ENCODE data around the gene SH3GL1.

SH3GL1 gene

GRCh38 chr19:4326215-4326836, 74.0 kb downstream of the SH3GL1 start:
- no peaks in the 10 kb centered on the region for H3K36me3 ChIP-seq (ENCODE audit: insufficient read depth, low read length)

GRCh38 chr19:4324228-4324627, 76.1 kb downstream of the SH3GL1 start:
- H3K36me3 ChIP-seq (ENCODE audit: insufficient read depth, low read length) = no peaks in the 10 kb centered on the region
- no peaks in the 10 kb centered on the region for H3K9me3 ChIP-seq (ENCODE audit: low read length)
- H3K4me3 ChIP-seq (ENCODE audit: low read depth in 1 of 2, low read length in 2 of 2) = no peak overlapping the region
- H3K4me1 ChIP-seq (ENCODE audit: insufficient read depth, low read length) = peaks cover 13% of the 10 kb centered on the region
- no peak overlapping the region for H3K27ac ChIP-seq (ENCODE audit: low read depth, low read length)
- no peak overlapping the region for H3K9ac ChIP-seq (ENCODE audit: low read length)
- peaks cover 0 to 26% of the 10 kb centered on the region in 2 donors for H3K27me3 ChIP-seq (ENCODE audit: control insufficient read depth in 1 of 2, insufficient read depth in 2 of 2, low read length in 2 of 2)

More at GRCh38 chr19:4326215-4326836, 74.0 kb downstream of the SH3GL1 start:
- Histone ChIP-seq H3K9me3 (ENCODE audit: low read length) (no peaks in the 10 kb centered on the region), H3K4me1 (ENCODE audit: insufficient read depth, low read length) (peaks cover 13% of the 10 kb centered on the region), H3K27ac (ENCODE audit: low read depth, low read length) (no peak overlapping the region), H3K9ac (ENCODE audit: low read length) (no peak overlapping the region), H3K4me3 (ENCODE audit: low read depth in 1 of 2, low read length in 2 of 2) (no peak overlapping the region), H3K27me3 (ENCODE audit: control insufficient read depth in 1 of 2, insufficient read depth in 2 of 2, low read length in 2 of 2) (peaks cover 0 to 26% of the 10 kb centered on the region in 2 donors)

GRCh38 chr19:4323692-4324091, 76.7 kb downstream of the SH3GL1 start:
- no peak overlapping the region for H3K27ac ChIP-seq (ENCODE audit: low read depth, low read length)
- no peaks in the 10 kb centered on the region for H3K36me3 ChIP-seq (ENCODE audit: insufficient read depth, low read length)
- H3K27me3 ChIP-seq (ENCODE audit: control insufficient read depth in 1 of 2, insufficient read depth in 2 of 2, low read length in 2 of 2) = peaks cover 0 to 25% of the 10 kb centered on the region in 2 donors
- H3K4me3 ChIP-seq (ENCODE audit: low read depth in 1 of 2, low read length in 2 of 2) = no peak overlapping the region
- H3K9ac ChIP-seq (ENCODE audit: low read length) = no peak overlapping the region
- no peaks in the 10 kb centered on the region for H3K9me3 ChIP-seq (ENCODE audit: low read length)
- peaks cover 8% of the 10 kb centered on the region for H3K4me1 ChIP-seq (ENCODE audit: insufficient read depth, low read length)

- no peak overlapping the region for H3K9ac ChIP-seq (ENCODE audit: low read length)
- H3K9me3 ChIP-seq (ENCODE audit: low read length) = no peaks in the 10 kb centered on the region
- no peaks in the 10 kb centered on the region for H3K36me3 ChIP-seq (ENCODE audit: insufficient read depth, low read length)
- H3K27ac ChIP-seq (ENCODE audit: low read depth, low read length) = no peak overlapping the region
- H3K27me3 ChIP-seq (ENCODE audit: control insufficient read depth in 1 of 2, insufficient read depth in 2 of 2, low read length in 2 of 2) = peaks cover 0 to 22% of the 10 kb centered on the region in 2 donors
- no peak overlapping the region for H3K4me3 ChIP-seq (ENCODE audit: low read depth in 1 of 2, low read length in 2 of 2)
- H3K4me1 ChIP-seq (ENCODE audit: insufficient read depth, low read length) = peaks cover 6% of the 10 kb centered on the region
Observed at GRCh38 chr19:4322942-4323665, 77.2 kb downstream of the SH3GL1 start.

GRCh38 chr19:4320419-4320818, 79.9 kb downstream of the SH3GL1 start:
- no peak overlapping the region for H3K4me3 ChIP-seq (ENCODE audit: low read depth in 1 of 2, low read length in 2 of 2)
- H3K9me3 ChIP-seq (ENCODE audit: low read length) = no peaks in the 10 kb centered on the region
- H3K4me1 ChIP-seq (ENCODE audit: insufficient read depth, low read length) = no peaks in the 10 kb centered on the region
- no peak overlapping the region for H3K9ac ChIP-seq (ENCODE audit: low read length)
- H3K27ac ChIP-seq (ENCODE audit: low read depth, low read length) = no peak overlapping the region
- no peaks in the 10 kb centered on the region for H3K36me3 ChIP-seq (ENCODE audit: insufficient read depth, low read length)
- H3K27me3 ChIP-seq (ENCODE audit: control insufficient read depth in 1 of 2, insufficient read depth in 2 of 2, low read length in 2 of 2) = no peaks in the 10 kb centered on the region

GRCh38 chr19:4319067-4319718, 81.2 kb downstream of the SH3GL1 start:
- no peak overlapping the region for H3K4me3 ChIP-seq (ENCODE audit: low read depth in 1 of 2, low read length in 2 of 2)

GRCh38 chr19:4318460-4318859, 81.9 kb downstream of the SH3GL1 start:
- Histone ChIP-seq H3K9ac (ENCODE audit: low read length) (no peak overlapping the region), H3K4me1 (ENCODE audit: insufficient read depth, low read length) (no peaks in the 10 kb centered on the region), H3K27ac (ENCODE audit: low read depth, low read length) (no peak overlapping the region), H3K36me3 (ENCODE audit: insufficient read depth, low read length) (no peaks in the 10 kb centered on the region), H3K4me3 (ENCODE audit: low read depth in 1 of 2, low read length in 2 of 2) (no peak overlapping the region), H3K27me3 (ENCODE audit: control insufficient read depth in 1 of 2, insufficient read depth in 2 of 2, low read length in 2 of 2) (no peaks in the 10 kb centered on the region), H3K9me3 (ENCODE audit: low read length) (no peaks in the 10 kb centered on the region)

More at GRCh38 chr19:4319067-4319718, 81.2 kb downstream of the SH3GL1 start:
- Histone ChIP-seq H3K9ac (ENCODE audit: low read length) (no peak overlapping the region), H3K36me3 (ENCODE audit: insufficient read depth, low read length) (no peaks in the 10 kb centered on the region), H3K9me3 (ENCODE audit: low read length) (no peaks in the 10 kb centered on the region), H3K27me3 (ENCODE audit: control insufficient read depth in 1 of 2, insufficient read depth in 2 of 2, low read length in 2 of 2) (no peaks in the 10 kb centered on the region), H3K27ac (ENCODE audit: low read depth, low read length) (no peak overlapping the region), H3K4me1 (ENCODE audit: insufficient read depth, low read length) (no peaks in the 10 kb centered on the region)

GRCh38 chr19:4316956-4317355, 83.4 kb downstream of the SH3GL1 start:
- Histone ChIP-seq H3K4me1 (ENCODE audit: insufficient read depth, low read length) (no peaks in the 10 kb centered on the region), H3K27ac (ENCODE audit: low read depth, low read length) (no peak overlapping the region), H3K9ac (ENCODE audit: low read length) (no peak overlapping the region), H3K9me3 (ENCODE audit: low read length) (no peaks in the 10 kb centered on the region), H3K27me3 (ENCODE audit: control insufficient read depth in 1 of 2, insufficient read depth in 2 of 2, low read length in 2 of 2) (no peaks in the 10 kb centered on the region), H3K4me3 (ENCODE audit: low read depth in 1 of 2, low read length in 2 of 2) (no peak overlapping the region), H3K36me3 (ENCODE audit: insufficient read depth, low read length) (no peaks in the 10 kb centered on the region)

- no peaks in the 10 kb centered on the region for H3K36me3 ChIP-seq (ENCODE audit: insufficient read depth, low read length)
- H3K9ac ChIP-seq (ENCODE audit: low read length) = no peak overlapping the region
- H3K27ac ChIP-seq (ENCODE audit: low read depth, low read length) = no peak overlapping the region
- no peak overlapping the region for H3K4me3 ChIP-seq (ENCODE audit: low read depth in 1 of 2, low read length in 2 of 2)
- H3K27me3 ChIP-seq (ENCODE audit: control insufficient read depth in 1 of 2, insufficient read depth in 2 of 2, low read length in 2 of 2) = no peaks in the 10 kb centered on the region
- H3K9me3 ChIP-seq (ENCODE audit: low read length) = no peaks in the 10 kb centered on the region
- no peaks in the 10 kb centered on the region for H3K4me1 ChIP-seq (ENCODE audit: insufficient read depth, low read length)
Observed at GRCh38 chr19:4313847-4314490, 86.4 kb downstream of the SH3GL1 start.

All from muscle layer of colon (tissue), 2 donors.